Measurements from ENCODE around the gene SNAPIN. TPM values are rescaled to one million over a fixed set of nuclear protein-coding genes. Genes with fewer than 3 reads are reported as not detected.
A peak's percentile ranks its signal among the peaks of the same experiment; 100 is the strongest.

The SNAPIN gene
- total and polyA plus RNA-seq, 5 donors from 2014 or later: 21.5 to 120 (median 92.8) TPM

- Mint-ChIP-seq H3K4me3 (peak overlapping the region; percentile 69 to 85 (median 79)), H3K4me1 (peaks cover 3 to 25% (median 9%) of the 10 kb centered on the region in 4 donors), H3K36me3 (no peaks in the 10 kb centered on the region), H3K27me3 (peaks cover 61% of the 10 kb centered on the region), H3K9me3 (no peaks in the 10 kb centered on the region), H3K27ac (no peak overlapping the region)
- Histone ChIP-seq H3K9me3 (ENCODE audit: control insufficient read depth in 2 of 2, low read length in 2 of 2) (no peaks in the 10 kb centered on the region), H3K4me1 (ENCODE audit: control insufficient read depth, insufficient read depth, low read length, poor library complexity, severe bottlenecking) (peaks cover 29% of the 10 kb centered on the region), H3K4me3 (ENCODE audit: low read depth, low read length) (peak overlapping the region; percentile 32), H3K27me3 (ENCODE audit: control insufficient read depth, insufficient read depth, low read length) (peaks cover 21% of the 10 kb centered on the region), H3K36me3 (ENCODE audit: control insufficient read depth, insufficient read depth, low read length) (no peaks in the 10 kb centered on the region), H3K27ac (ENCODE audit: insufficient read depth, low read length, poor library complexity, severe bottlenecking) (no peak overlapping the region)
- DNase-seq (peak; percentile 20 to 65 (median 50)), ATAC-seq (ENCODE audit: low read depth in 2 of 2) (peak; percentile 26 to 57)
Observed at GRCh38 chr1:153677718-153678518, 19.4 kb downstream of the SNAPIN start.

- H3K27me3 Mint-ChIP-seq: peaks cover 60% of the 10 kb centered on the region
- peak; percentile 17 to 27 for ATAC-seq (ENCODE audit: low read depth in 2 of 2)
- H3K9me3 Mint-ChIP-seq: peaks cover 0 to 1% (median 0%) of the 10 kb centered on the region in 7 donors
- H3K4me1 Mint-ChIP-seq: peaks cover 3 to 25% (median 9%) of the 10 kb centered on the region in 4 donors
- peak within 1 kb of the TSS; percentile 73 to 90 (median 82) for H3K4me3 Mint-ChIP-seq
- Histone ChIP-seq H3K4me1 (ENCODE audit: control insufficient read depth, insufficient read depth, low read length, poor library complexity, severe bottlenecking) (peaks cover 29% of the 10 kb centered on the region), H3K9me3 (ENCODE audit: control insufficient read depth in 2 of 2, low read length in 2 of 2) (no peaks in the 10 kb centered on the region), H3K27ac (ENCODE audit: insufficient read depth, low read length, poor library complexity, severe bottlenecking) (no peak within 1 kb of the TSS), H3K36me3 (ENCODE audit: control insufficient read depth, insufficient read depth, low read length) (no peaks in the 10 kb centered on the region), H3K4me3 (ENCODE audit: low read depth, low read length) (peak within 1 kb of the TSS; percentile 32), H3K27me3 (ENCODE audit: control insufficient read depth, insufficient read depth, low read length) (peaks cover 21% of the 10 kb centered on the region)
- peak within 1 kb of the TSS in 1 of 3 donors; percentile 55 for H3K27ac Mint-ChIP-seq
- H3K36me3 Mint-ChIP-seq: no peaks in the 10 kb centered on the region
- DNase-seq: peak in 2 of 3 donors; percentile 31 to 41
Observed at GRCh38 chr1:153678519-153679336, 20.2 kb downstream of the SNAPIN start, which contains the start of gene NPR1. Gene NPR1 (plus strand): TSS chr1:153678688. CDS start chr1:153679109, 421 bp downstream.

DNA sequence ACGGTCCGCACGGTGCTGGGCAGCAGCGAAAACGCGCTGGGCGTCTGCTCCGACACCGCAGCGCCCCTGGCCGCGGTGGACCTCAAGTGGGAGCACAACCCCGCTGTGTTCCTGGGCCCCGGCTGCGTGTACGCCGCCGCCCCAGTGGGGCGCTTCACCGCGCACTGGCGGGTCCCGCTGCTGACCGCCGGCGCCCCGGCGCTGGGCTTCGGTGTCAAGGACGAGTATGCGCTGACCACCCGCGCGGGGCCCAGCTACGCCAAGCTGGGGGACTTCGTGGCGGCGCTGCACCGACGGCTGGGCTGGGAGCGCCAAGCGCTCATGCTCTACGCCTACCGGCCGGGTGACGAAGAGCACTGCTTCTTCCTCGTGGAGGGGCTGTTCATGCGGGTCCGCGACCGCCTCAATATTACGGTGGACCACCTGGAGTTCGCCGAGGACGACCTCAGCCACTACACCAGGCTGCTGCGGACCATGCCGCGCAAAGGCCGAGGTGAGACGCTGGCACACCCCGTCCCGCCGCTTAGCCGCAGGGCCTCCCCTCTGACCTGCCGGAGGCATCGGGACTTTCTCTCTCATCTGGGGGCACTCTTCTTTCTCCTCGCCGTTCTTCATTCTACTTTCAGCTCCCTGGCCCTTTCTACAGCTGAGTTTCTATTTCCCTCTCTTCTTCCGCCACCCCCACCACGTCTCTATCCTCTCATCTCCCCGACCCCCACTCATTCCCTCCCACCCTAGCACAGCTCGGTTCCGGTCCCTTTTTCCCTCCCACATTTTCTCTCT lies 21.0 kb downstream of the SNAPIN start:
- Histone ChIP-seq H3K4me3 (ENCODE audit: low read depth, low read length) (no peak overlapping the region), H3K27ac (ENCODE audit: insufficient read depth, low read length, poor library complexity, severe bottlenecking) (no peak overlapping the region), H3K9me3 (ENCODE audit: control insufficient read depth in 2 of 2, low read length in 2 of 2) (no peaks in the 10 kb centered on the region), H3K4me1 (ENCODE audit: control insufficient read depth, insufficient read depth, low read length, poor library complexity, severe bottlenecking) (peaks cover 29% of the 10 kb centered on the region), H3K36me3 (ENCODE audit: control insufficient read depth, insufficient read depth, low read length) (no peaks in the 10 kb centered on the region), H3K27me3 (ENCODE audit: control insufficient read depth, insufficient read depth, low read length) (peaks cover 24% of the 10 kb centered on the region)
- ATAC-seq (ENCODE audit: low read depth in 2 of 2): peak; percentile 52 to 61
- H3K4me3 Mint-ChIP-seq: peak overlapping the region; percentile 73 to 81 (median 76)
- DNase-seq: peak in 2 of 3 donors; percentile 28 to 33
- no peak overlapping the region for H3K27ac Mint-ChIP-seq
- peaks cover 3 to 25% (median 9%) of the 10 kb centered on the region in 4 donors for H3K4me1 Mint-ChIP-seq
- H3K9me3 Mint-ChIP-seq: peaks cover 0 to 1% (median 0%) of the 10 kb centered on the region in 7 donors
- peaks cover 64% of the 10 kb centered on the region for H3K27me3 Mint-ChIP-seq
- no peaks in the 10 kb centered on the region for H3K36me3 Mint-ChIP-seq

DNA sequence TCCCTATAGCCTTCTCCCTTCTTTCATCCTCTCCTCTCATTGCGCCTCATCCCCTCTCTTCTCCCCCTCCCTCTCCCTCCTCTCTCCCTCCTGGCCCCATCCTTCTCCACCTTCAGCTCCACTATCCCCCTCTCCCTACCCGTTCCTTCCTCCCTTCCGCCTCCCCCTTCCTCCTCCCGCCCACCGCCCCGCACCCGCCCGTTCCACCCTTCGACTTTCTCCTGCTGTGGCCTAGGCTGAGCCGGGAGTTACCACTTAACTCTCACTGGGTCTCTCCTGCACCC lies 21.6 kb downstream of the SNAPIN start:
- H3K4me3 Mint-ChIP-seq: peak overlapping the region; percentile 16 to 73 (median 64)
- no peak overlapping the region for H3K27ac Mint-ChIP-seq
- Histone ChIP-seq H3K4me1 (ENCODE audit: control insufficient read depth, insufficient read depth, low read length, poor library complexity, severe bottlenecking) (peaks cover 29% of the 10 kb centered on the region), H3K36me3 (ENCODE audit: control insufficient read depth, insufficient read depth, low read length) (no peaks in the 10 kb centered on the region), H3K27ac (ENCODE audit: insufficient read depth, low read length, poor library complexity, severe bottlenecking) (no peak overlapping the region), H3K9me3 (ENCODE audit: control insufficient read depth in 2 of 2, low read length in 2 of 2) (no peaks in the 10 kb centered on the region), H3K27me3 (ENCODE audit: control insufficient read depth, insufficient read depth, low read length) (peaks cover 24% of the 10 kb centered on the region), H3K4me3 (ENCODE audit: low read depth, low read length) (no peak overlapping the region)
- peaks cover 0 to 1% (median 0%) of the 10 kb centered on the region in 7 donors for H3K9me3 Mint-ChIP-seq
- H3K4me1 Mint-ChIP-seq: peaks cover 3 to 25% (median 9%) of the 10 kb centered on the region in 4 donors
- H3K36me3 Mint-ChIP-seq: no peaks in the 10 kb centered on the region
- DNase-seq (no peak), ATAC-seq (ENCODE audit: low read depth in 2 of 2) (no peak)
- H3K27me3 Mint-ChIP-seq: peaks cover 67% of the 10 kb centered on the region

- H3K4me3 Mint-ChIP-seq: no peak overlapping the region
- Histone ChIP-seq H3K27ac (ENCODE audit: insufficient read depth, low read length, poor library complexity, severe bottlenecking) (no peak overlapping the region), H3K27me3 (ENCODE audit: control insufficient read depth, insufficient read depth, low read length) (peaks cover 19% of the 10 kb centered on the region), H3K36me3 (ENCODE audit: control insufficient read depth, insufficient read depth, low read length) (no peaks in the 10 kb centered on the region), H3K4me1 (ENCODE audit: control insufficient read depth, insufficient read depth, low read length, poor library complexity, severe bottlenecking) (peaks cover 25% of the 10 kb centered on the region), H3K9me3 (ENCODE audit: control insufficient read depth in 2 of 2, low read length in 2 of 2) (no peaks in the 10 kb centered on the region), H3K4me3 (ENCODE audit: low read depth, low read length) (no peak overlapping the region)
- peaks cover 65% of the 10 kb centered on the region for H3K27me3 Mint-ChIP-seq
- no peak for DNase-seq
- H3K27ac Mint-ChIP-seq: no peak overlapping the region
- ATAC-seq (ENCODE audit: low read depth in 2 of 2): no peak
- H3K36me3 Mint-ChIP-seq: no peaks in the 10 kb centered on the region
- H3K9me3 Mint-ChIP-seq: peaks cover 0 to 1% (median 0%) of the 10 kb centered on the region in 7 donors
- peaks cover 0 to 21% (median 6%) of the 10 kb centered on the region in 4 donors for H3K4me1 Mint-ChIP-seq
Observed at GRCh38 chr1:153682730-153683129, 24.2 kb downstream of the SNAPIN start.

GRCh38 chr1:153683854-153684253 lies 25.4 kb downstream of the SNAPIN start:
- peaks cover 14% of the 10 kb centered on the region for H3K4me1 ChIP-seq (ENCODE audit: control insufficient read depth, insufficient read depth, low read length, poor library complexity, severe bottlenecking)
- no peak overlapping the region for H3K4me3 ChIP-seq (ENCODE audit: low read depth, low read length)
- peaks cover 54% of the 10 kb centered on the region for H3K27me3 Mint-ChIP-seq
- ATAC-seq (ENCODE audit: low read depth in 2 of 2) (no peak), DNase-seq (no peak)
- H3K27me3 ChIP-seq (ENCODE audit: control insufficient read depth, insufficient read depth, low read length): peaks cover 14% of the 10 kb centered on the region
- peak overlapping the region in 1 of 3 donors; percentile 78 for H3K27ac Mint-ChIP-seq
- no peak overlapping the region for H3K27ac ChIP-seq (ENCODE audit: insufficient read depth, low read length, poor library complexity, severe bottlenecking)
- H3K36me3 ChIP-seq (ENCODE audit: control insufficient read depth, insufficient read depth, low read length): no peaks in the 10 kb centered on the region
- H3K9me3 ChIP-seq (ENCODE audit: control insufficient read depth in 2 of 2, low read length in 2 of 2): no peaks in the 10 kb centered on the region
- H3K4me1 Mint-ChIP-seq: peaks cover 0 to 10% (median 0%) of the 10 kb centered on the region in 4 donors
- no peaks in the 10 kb centered on the region for H3K36me3 Mint-ChIP-seq
- no peak overlapping the region for H3K4me3 Mint-ChIP-seq
- H3K9me3 Mint-ChIP-seq: peaks cover 0 to 1% (median 0%) of the 10 kb centered on the region in 7 donors

- no peak overlapping the region for H3K27ac Mint-ChIP-seq
- peaks cover 13% of the 10 kb centered on the region for H3K27me3 ChIP-seq (ENCODE audit: control insufficient read depth, insufficient read depth, low read length)
Observed at GRCh38 chr1:153684892-153685291, 26.4 kb downstream of the SNAPIN start.

More at GRCh38 chr1:153684892-153685291, 26.4 kb downstream of the SNAPIN start:
- DNase-seq: no peak
- Histone ChIP-seq H3K9me3 (ENCODE audit: control insufficient read depth in 2 of 2, low read length in 2 of 2) (no peaks in the 10 kb centered on the region), H3K27ac (ENCODE audit: insufficient read depth, low read length, poor library complexity, severe bottlenecking) (no peak overlapping the region), H3K4me3 (ENCODE audit: low read depth, low read length) (no peak overlapping the region), H3K36me3 (ENCODE audit: control insufficient read depth, insufficient read depth, low read length) (no peaks in the 10 kb centered on the region), H3K4me1 (ENCODE audit: control insufficient read depth, insufficient read depth, low read length, poor library complexity, severe bottlenecking) (peaks cover 3% of the 10 kb centered on the region)
- no peak for ATAC-seq (ENCODE audit: low read depth in 2 of 2)
- Mint-ChIP-seq H3K27me3 (peaks cover 49% of the 10 kb centered on the region), H3K4me3 (no peak overlapping the region), H3K9me3 (peaks cover 0 to 1% (median 0%) of the 10 kb centered on the region in 7 donors), H3K36me3 (no peaks in the 10 kb centered on the region), H3K4me1 (peaks cover 0 to 6% (median 0%) of the 10 kb centered on the region in 4 donors)

Measured in CD4-positive, CD25-positive, alpha-beta regulatory T cell (primary cell).